Ishikawa (cell line): ENCODE measurements around the gene CTDP1.

Experiments used
- CEBPB ChIP-seq: IDR thresholded peaks from 2 replicates; pipeline ENCODE4 v1.6.1; 2012
- CREB1 ChIP-seq: IDR thresholded peaks from 2 replicates; pipeline ENCODE4 v1.6.1; 2012; ENCODE audit warnings: low read depth
- EGR1 ChIP-seq: IDR thresholded peaks from 2 replicates; pipeline ENCODE4 v1.6.1; 2012
- EP300 ChIP-seq: IDR thresholded peaks from 2 replicates; pipeline ENCODE4 v1.6.1; 2012; ENCODE audit warnings: borderline replicate concordance
- FOXM1 ChIP-seq: IDR thresholded peaks from 2 replicates; pipeline ENCODE4 v1.6.1; 2012; ENCODE audit warnings: low read depth, borderline replicate concordance
- NFIC ChIP-seq: IDR thresholded peaks from 2 replicates; pipeline ENCODE4 v1.6.1; 2012
- RAD21 ChIP-seq: IDR thresholded peaks from 2 replicates; pipeline ENCODE4 v1.6.1; 2012; ENCODE audit warnings: low read depth
- TAF1 ChIP-seq: IDR thresholded peaks from 2 replicates; pipeline ENCODE4 v1.6.1; 2012; ENCODE audit warnings: low read depth, mild to moderate bottlenecking
- TCF12 ChIP-seq: IDR thresholded peaks from 2 replicates; pipeline ENCODE4 v1.6.1; 2012; ENCODE audit warnings: low read depth
- TEAD4 ChIP-seq: IDR thresholded peaks from 2 replicates; pipeline ENCODE4 v1.6.1; 2012
- YY1 ChIP-seq: IDR thresholded peaks from 2 replicates; pipeline ENCODE4 v1.6.1; 2012; ENCODE audit warnings: low read depth
- ZBTB7A ChIP-seq: IDR thresholded peaks from 2 replicates; pipeline ENCODE4 v1.6.1; 2012; ENCODE audit warnings: low read depth
- TF ChIP-seq, protein P1 (sequence below): IDR thresholded peaks from 2 replicates; pipeline ENCODE4 v1.6.1; 2012; ENCODE audit warnings: low read depth, mild to moderate bottlenecking
- TF ChIP-seq, protein P2 (sequence below): IDR thresholded peaks from 2 replicates; pipeline ENCODE4 v1.6.1; 2012
- TF ChIP-seq, protein P3 (sequence below): IDR thresholded peaks from 2 replicates; pipeline ENCODE4 v1.6.1; 2012

Gene CTDP1

DNA sequence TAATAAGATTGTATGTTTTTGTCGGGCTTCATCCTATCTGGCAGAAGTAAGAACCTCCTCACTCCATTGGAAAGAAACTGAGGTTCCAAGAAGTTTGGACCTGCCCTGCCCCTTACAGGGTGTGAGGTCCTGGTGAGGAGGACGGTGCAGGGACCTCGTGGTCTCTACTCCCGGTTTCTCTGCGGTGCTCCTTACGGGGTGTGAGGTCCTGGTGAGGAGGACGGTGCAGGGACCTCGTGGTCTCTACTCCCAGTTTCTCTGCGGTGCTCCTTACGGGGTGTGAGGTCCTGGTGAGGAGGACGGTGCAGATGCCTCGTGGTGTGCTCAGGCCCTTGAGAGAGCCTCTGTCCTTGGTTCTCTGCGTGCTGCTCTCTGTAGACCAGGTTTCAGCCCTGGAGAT, 5.2 kb downstream of the CTDP1 start:
- no peak for TF ChIP-seq RAD21
- TF ChIP-seq, protein P1, sequence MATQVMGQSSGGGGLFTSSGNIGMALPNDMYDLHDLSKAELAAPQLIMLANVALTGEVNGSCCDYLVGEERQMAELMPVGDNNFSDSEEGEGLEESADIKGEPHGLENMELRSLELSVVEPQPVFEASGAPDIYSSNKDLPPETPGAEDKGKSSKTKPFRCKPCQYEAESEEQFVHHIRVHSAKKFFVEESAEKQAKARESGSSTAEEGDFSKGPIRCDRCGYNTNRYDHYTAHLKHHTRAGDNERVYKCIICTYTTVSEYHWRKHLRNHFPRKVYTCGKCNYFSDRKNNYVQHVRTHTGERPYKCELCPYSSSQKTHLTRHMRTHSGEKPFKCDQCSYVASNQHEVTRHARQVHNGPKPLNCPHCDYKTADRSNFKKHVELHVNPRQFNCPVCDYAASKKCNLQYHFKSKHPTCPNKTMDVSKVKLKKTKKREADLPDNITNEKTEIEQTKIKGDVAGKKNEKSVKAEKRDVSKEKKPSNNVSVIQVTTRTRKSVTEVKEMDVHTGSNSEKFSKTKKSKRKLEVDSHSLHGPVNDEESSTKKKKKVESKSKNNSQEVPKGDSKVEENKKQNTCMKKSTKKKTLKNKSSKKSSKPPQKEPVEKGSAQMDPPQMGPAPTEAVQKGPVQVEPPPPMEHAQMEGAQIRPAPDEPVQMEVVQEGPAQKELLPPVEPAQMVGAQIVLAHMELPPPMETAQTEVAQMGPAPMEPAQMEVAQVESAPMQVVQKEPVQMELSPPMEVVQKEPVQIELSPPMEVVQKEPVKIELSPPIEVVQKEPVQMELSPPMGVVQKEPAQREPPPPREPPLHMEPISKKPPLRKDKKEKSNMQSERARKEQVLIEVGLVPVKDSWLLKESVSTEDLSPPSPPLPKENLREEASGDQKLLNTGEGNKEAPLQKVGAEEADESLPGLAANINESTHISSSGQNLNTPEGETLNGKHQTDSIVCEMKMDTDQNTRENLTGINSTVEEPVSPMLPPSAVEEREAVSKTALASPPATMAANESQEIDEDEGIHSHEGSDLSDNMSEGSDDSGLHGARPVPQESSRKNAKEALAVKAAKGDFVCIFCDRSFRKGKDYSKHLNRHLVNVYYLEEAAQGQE, result no peak
- no peak for TF ChIP-seq TEAD4
- no peak for TF ChIP-seq EGR1
- TF ChIP-seq, protein P2, sequence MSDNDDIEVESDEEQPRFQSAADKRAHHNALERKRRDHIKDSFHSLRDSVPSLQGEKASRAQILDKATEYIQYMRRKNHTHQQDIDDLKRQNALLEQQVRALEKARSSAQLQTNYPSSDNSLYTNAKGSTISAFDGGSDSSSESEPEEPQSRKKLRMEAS, result no peak
- no peak for TF ChIP-seq TCF12
- TF ChIP-seq CEBPB, result no peak
- TF ChIP-seq TAF1, result no peak
- TF ChIP-seq, protein P3, sequence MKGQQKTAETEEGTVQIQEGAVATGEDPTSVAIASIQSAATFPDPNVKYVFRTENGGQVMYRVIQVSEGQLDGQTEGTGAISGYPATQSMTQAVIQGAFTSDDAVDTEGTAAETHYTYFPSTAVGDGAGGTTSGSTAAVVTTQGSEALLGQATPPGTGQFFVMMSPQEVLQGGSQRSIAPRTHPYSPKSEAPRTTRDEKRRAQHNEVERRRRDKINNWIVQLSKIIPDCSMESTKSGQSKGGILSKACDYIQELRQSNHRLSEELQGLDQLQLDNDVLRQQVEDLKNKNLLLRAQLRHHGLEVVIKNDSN, result no peak
- no peak for TF ChIP-seq YY1
- no peak for TF ChIP-seq EP300
- TF ChIP-seq ZBTB7A, result no peak
- TF ChIP-seq FOXM1, result no peak
- TF ChIP-seq CREB1, result no peak
- no peak for TF ChIP-seq NFIC

GRCh38 chr18:79685281-79685680, 5.7 kb downstream of the CTDP1 start:
- TF ChIP-seq RAD21 (no peak), YY1 (no peak), TAF1 (no peak), CEBPB (no peak), CREB1 (no peak), ZBTB7A (no peak), FOXM1 (no peak), TEAD4 (no peak), NFIC (no peak)
- TF ChIP-seq, protein P3, result no peak
- TF ChIP-seq, protein P1, result no peak
- TF ChIP-seq, protein P2, result no peak

- no peak for TF ChIP-seq NFIC
Measured at GRCh38 chr18:79685971-79686370, 6.4 kb downstream of the CTDP1 start.

DNA sequence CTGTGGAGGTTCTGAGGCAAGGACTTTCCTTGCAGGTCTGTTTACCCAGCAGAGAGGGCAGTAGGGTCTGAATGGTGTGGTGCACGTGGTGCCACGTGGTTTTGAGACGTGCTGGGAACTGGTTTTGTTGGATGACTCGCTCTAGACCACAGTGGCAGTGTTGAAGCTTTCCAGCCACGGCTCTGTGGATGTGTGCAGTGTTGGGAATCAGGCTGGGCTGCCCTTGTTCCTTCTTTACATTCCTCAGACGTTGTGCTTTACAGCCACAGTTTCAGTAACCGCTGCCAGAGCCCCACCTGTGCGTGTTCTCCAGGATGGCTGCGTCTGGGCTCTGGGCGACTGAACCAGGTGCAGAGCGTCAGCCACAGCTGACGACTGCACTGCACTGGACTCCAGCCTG, 8.2 kb downstream of the CTDP1 start:
- TF ChIP-seq TAF1 (no peak), FOXM1 (no peak), YY1 (no peak), CEBPB (no peak), ZBTB7A (no peak), NFIC (no peak), RAD21 (no peak), EP300 (no peak), TCF12 (no peak)
- TF ChIP-seq, protein P2, result no peak
- TF ChIP-seq, protein P1, result no peak
- TF ChIP-seq, protein P3, result no peak
